Measurements from ENCODE around the gene NT5DC1.

DNA sequence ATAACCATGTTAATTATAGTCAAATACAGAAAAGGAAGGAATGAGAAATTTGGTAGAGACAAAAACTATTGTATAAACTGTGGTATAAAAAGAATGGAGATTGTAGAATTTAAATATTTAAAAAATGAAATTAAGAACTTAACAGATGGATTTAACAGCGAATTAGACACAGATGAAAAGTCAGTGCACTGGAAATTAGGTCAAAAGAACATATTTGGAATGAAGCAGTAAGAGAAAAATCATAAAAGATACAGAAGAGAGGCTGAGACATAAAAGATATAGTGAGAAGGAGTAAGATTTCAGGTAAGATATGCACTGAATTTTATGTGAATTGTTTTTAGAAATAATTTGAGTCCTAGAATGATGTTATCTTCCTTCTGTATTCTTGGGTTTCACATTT is 139.2 kb downstream of the NT5DC1 start:
- TF ChIP-seq EZH2 (IDR thresholded peaks at IDR 0.05; ENCODE audit: borderline replicate concordance, insufficient read depth, low read length, poor library complexity, severe bottlenecking): no peak
- no peak for TF ChIP-seq CTCF (IDR thresholded peaks at IDR 0.05; ENCODE audit: poor library complexity, severe bottlenecking)
- no peak for TF ChIP-seq TAF1 (IDR thresholded peaks at IDR 0.05; ENCODE audit: low read depth)
- TF ChIP-seq, protein P1, sequence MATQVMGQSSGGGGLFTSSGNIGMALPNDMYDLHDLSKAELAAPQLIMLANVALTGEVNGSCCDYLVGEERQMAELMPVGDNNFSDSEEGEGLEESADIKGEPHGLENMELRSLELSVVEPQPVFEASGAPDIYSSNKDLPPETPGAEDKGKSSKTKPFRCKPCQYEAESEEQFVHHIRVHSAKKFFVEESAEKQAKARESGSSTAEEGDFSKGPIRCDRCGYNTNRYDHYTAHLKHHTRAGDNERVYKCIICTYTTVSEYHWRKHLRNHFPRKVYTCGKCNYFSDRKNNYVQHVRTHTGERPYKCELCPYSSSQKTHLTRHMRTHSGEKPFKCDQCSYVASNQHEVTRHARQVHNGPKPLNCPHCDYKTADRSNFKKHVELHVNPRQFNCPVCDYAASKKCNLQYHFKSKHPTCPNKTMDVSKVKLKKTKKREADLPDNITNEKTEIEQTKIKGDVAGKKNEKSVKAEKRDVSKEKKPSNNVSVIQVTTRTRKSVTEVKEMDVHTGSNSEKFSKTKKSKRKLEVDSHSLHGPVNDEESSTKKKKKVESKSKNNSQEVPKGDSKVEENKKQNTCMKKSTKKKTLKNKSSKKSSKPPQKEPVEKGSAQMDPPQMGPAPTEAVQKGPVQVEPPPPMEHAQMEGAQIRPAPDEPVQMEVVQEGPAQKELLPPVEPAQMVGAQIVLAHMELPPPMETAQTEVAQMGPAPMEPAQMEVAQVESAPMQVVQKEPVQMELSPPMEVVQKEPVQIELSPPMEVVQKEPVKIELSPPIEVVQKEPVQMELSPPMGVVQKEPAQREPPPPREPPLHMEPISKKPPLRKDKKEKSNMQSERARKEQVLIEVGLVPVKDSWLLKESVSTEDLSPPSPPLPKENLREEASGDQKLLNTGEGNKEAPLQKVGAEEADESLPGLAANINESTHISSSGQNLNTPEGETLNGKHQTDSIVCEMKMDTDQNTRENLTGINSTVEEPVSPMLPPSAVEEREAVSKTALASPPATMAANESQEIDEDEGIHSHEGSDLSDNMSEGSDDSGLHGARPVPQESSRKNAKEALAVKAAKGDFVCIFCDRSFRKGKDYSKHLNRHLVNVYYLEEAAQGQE (IDR thresholded peaks at IDR 0.05; ENCODE audit: borderline replicate concordance): no peak
